HepG2 (cell line): ENCODE measurements around the gene ARHGAP26. TPM values are rescaled to one million over a fixed set of nuclear protein-coding genes. Genes with fewer than 3 reads are reported as not detected.

ENCODE experiments used
- ATAC-seq: fragments of 200-7000 bp; cut with Tn5 transposase; 3 replicates; pipeline ENCODE4 v1.9.1; 2020; ENCODE audit warnings: mild to moderate bottlenecking, moderate library complexity
- BruUV-seq: library from RNA; stranded (reverse); fragments of 400-500 nt; replicated peaks from 2 replicates; lab custom pipeline; 2021; lab: Mats Ljungman, UMichigan
- CTCF ChIA-PET: fragments of 300-600 bp; formaldehyde crosslinking; extraction: SDS; loops from one replicate; lab custom pipeline; 2021; ENCODE audit warnings: low total read pairs, inconsistent platforms, low intra/inter-chr PET ratio; lab: Yijun Ruan, JAX
- POLR2A ChIA-PET: fragments of 350-600 bp; sonication (Branson Sonifier 250); formaldehyde crosslinking; loops from one replicate; lab custom pipeline; 2020; ENCODE audit warnings: antibody characterized with exemption, inconsistent platforms; lab: Yijun Ruan, JAX
- DNase-seq: peaks from one replicate; pipeline ENCODE4 v3.0.0-alpha.2; 2015; ENCODE audit warnings: low spot score
- FAIRE-seq: peaks from 3 replicates; lab custom pipeline; 2011; peaks lifted over from hg19 to GRCh38; lab: Jason Lieb, UNC
- H2AFZ ChIP-seq: one replicate; pipeline ENCODE4 v1.6.1; 2011; ENCODE audit warnings: low read length, inconsistent platforms
- H3K27ac ChIP-seq: fragments of 300-600 bp; 3 replicates; pipeline ENCODE4 v1.8.0; 2011; ENCODE audit warnings: mixed run types, mild to moderate bottlenecking, mixed read lengths, low read length, inconsistent platforms; ENCODE audit not compliant: insufficient read depth; ENCODE audit errors: extremely low read length
- H3K27me3 ChIP-seq, 2 experiments: fragments of 200-600 bp in 1 of 2; 2 replicates in 1 of 2; 3 replicates in 1 of 2; pipeline versions ENCODE4 v1.6.0 to v1.8.0; 2011; ENCODE audit warnings: low read length in 2 of 2, mild to moderate bottlenecking in 2 of 2, moderate library complexity in 2 of 2, inconsistent platforms in 1 of 2; ENCODE audit not compliant: insufficient read depth in 2 of 2, control insufficient read depth in 1 of 2
- H3K36me3 ChIP-seq, 2 experiments: fragments of 200-600 bp in 1 of 2; replicated peaks in 1 of 2; 2 replicates in 1 of 2; 3 replicates in 1 of 2; pipeline versions ENCODE4 v1.5.1 to v1.8.0; 2011; ENCODE audit warnings: low read length in 2 of 2, inconsistent platforms in 1 of 2; ENCODE audit not compliant: insufficient read depth in 2 of 2, control insufficient read depth in 1 of 2
- H3K4me1 ChIP-seq: 2 replicates; pipeline ENCODE4 v1.5.1; 2012; ENCODE audit warnings: low read length, inconsistent platforms; ENCODE audit not compliant: insufficient read depth
- H3K4me2 ChIP-seq: 2 replicates; pipeline ENCODE4 v1.6.0; 2011; ENCODE audit warnings: low read depth, low read length, inconsistent platforms
- H3K4me3 ChIP-seq, 3 experiments: fragments of 200-600 bp in 1 of 3; sonication (generic), shearing (Covaris generic) in 1 of 3; replicated peaks in 1 of 3; 2 replicates each; pipeline ENCODE4 v1.5.1; 2011 to 2016; ENCODE audit warnings: low read length in 3 of 3, inconsistent platforms in 2 of 3, low read depth in 2 of 3, mild to moderate bottlenecking in 2 of 3, control low read depth in 1 of 3, mixed read lengths in 1 of 3; ENCODE audit not compliant: insufficient read depth in 1 of 3
- H3K79me2 ChIP-seq: one replicate; pipeline ENCODE4 v1.6.1; 2011; ENCODE audit warnings: low read length, inconsistent platforms; ENCODE audit not compliant: insufficient read depth
- H3K9ac ChIP-seq: 2 replicates; pipeline ENCODE4 v1.6.0; 2011; ENCODE audit warnings: mild to moderate bottlenecking, low read depth, low read length, inconsistent platforms; ENCODE audit not compliant: insufficient read depth
- H3K9me3 ChIP-seq: 2 replicates; pipeline ENCODE4 v1.5.1; 2012; ENCODE audit warnings: mild to moderate bottlenecking, low read length
- H4K20me1 ChIP-seq: 2 replicates; pipeline ENCODE4 v1.6.0; 2011; ENCODE audit warnings: inconsistent platforms, mild to moderate bottlenecking, low read length, moderate library complexity; ENCODE audit not compliant: insufficient read depth
- FOXA1 ChIP-seq, 2 experiments: fragments of 450-650 bp in 1 of 2; sonication (generic) in 1 of 2; formaldehyde crosslinking in 1 of 2; IDR thresholded peaks; 2 replicates each; pipeline versions ENCODE4 v1.4.0 to v1.6.1; 2016 to 2020; ENCODE audit warnings: missing genetic modification reagents in 1 of 2
- GATAD1 ChIP-seq: IDR thresholded peaks from 2 replicates; pipeline ENCODE4 v1.6.1; 2016; ENCODE audit warnings: missing genetic modification reagents, missing compliant biosample characterization
- MED1 ChIP-seq: sonication (generic); formaldehyde crosslinking; IDR thresholded peaks from 2 replicates; pipeline ENCODE4 v1.4.0; 2020; ENCODE audit warnings: missing genetic modification reagents
- PITX1 ChIP-seq: sonication (generic); formaldehyde crosslinking; IDR thresholded peaks from 2 replicates; pipeline ENCODE4 v1.5.1; 2020; ENCODE audit warnings: mild to moderate bottlenecking, missing genetic modification reagents
- SP2 ChIP-seq: sonication (generic); formaldehyde crosslinking; IDR thresholded peaks from 2 replicates; pipeline ENCODE4 v1.5.1; 2020; ENCODE audit warnings: mild to moderate bottlenecking, missing genetic modification reagents
- XRCC5 ChIP-seq: fragments of 200-400 bp; formaldehyde crosslinking; optimal IDR thresholded peaks from 2 replicates; pipeline ENCODE3; 2017; ENCODE audit warnings: mild to moderate bottlenecking, low read length
- ZNF12 ChIP-seq: sonication (generic); formaldehyde crosslinking; IDR thresholded peaks from 2 replicates; pipeline ENCODE4 v1.5.0; 2020; ENCODE audit warnings: missing genetic modification reagents
- ZNF614 ChIP-seq: IDR thresholded peaks from 2 replicates; pipeline ENCODE4 v1.6.1; 2018; ENCODE audit warnings: missing biosample characterization, missing genetic modification reagents, inconsistent platforms, borderline replicate concordance
- ZNF737 ChIP-seq: sonication (generic); formaldehyde crosslinking; IDR thresholded peaks from 2 replicates; pipeline ENCODE4 v1.5.0; 2020; ENCODE audit warnings: missing genetic modification reagents, mild to moderate bottlenecking, borderline replicate concordance
- WGBS: methylation state at CpG from one replicate; pipeline ENCODE4 v1.1.6; 2017; ENCODE audit warnings: low lambda C conversion rate; 5-methylcytosine and 5-hydroxymethylcytosine counted together
- in situ Hi-C: cut with HindIII; loops from 2 replicates; pipeline ENCODE4 v1.10.0; 2017; ENCODE audit warnings: low pct_unique_long_range_greater_than_20kb; ENCODE audit not compliant: extremely low pct_ligation_motif_present
- intact Hi-C: fragments of 100-400 bp; cut with micrococcal nuclease; formaldehyde crosslinking; loops from one replicate; pipeline ENCODE4 v1.10.0; 2022; ENCODE audit not compliant: unreplicated experiment
- polyA plus RNA-seq, 8 experiments: library from polyadenylated mRNA; depleted of rRNA in 3 of 8; stranded (reverse) in 7 of 8; unstranded in 1 of 8; fragments of >200 nt; fragmentation: Illumina TruSeq in 4 of 8; extraction: Trizol in 4 of 8; gene quantifications; 2 replicates each; pipeline versions ENCODE4 v1.2.1 to v1.2.3, GENCODE V29; 2011 to 2016; ENCODE audit warnings: low read depth in 4 of 8, missing spikeins in 1 of 8, mixed read lengths in 1 of 8; ENCODE audit not compliant: insufficient read depth in 1 of 8
- total RNA-seq, 5 experiments: library from RNA; depleted of rRNA; stranded (reverse); fragments of >200 nt; fragmentation: Illumina TruSeq; extraction: Trizol; gene quantifications; 2 replicates each; pipeline ENCODE4 v1.2.3, GENCODE V29; 2016; ENCODE audit warnings: low read depth in 1 of 5
- TF ChIP-seq, protein P1 (sequence below): sonication (generic); formaldehyde crosslinking; IDR thresholded peaks from 2 replicates; pipeline ENCODE4 v1.9.0; 2021; ENCODE audit warnings: missing genetic modification reagents, mild to moderate bottlenecking, borderline replicate concordance
- TF ChIP-seq, protein P2 (sequence below): sonication (generic); formaldehyde crosslinking; IDR thresholded peaks from 2 replicates; pipeline ENCODE4 v1.4.0; 2020; ENCODE audit warnings: missing genetic modification reagents

ARHGAP26 gene
- total and polyA plus RNA-seq, 2 of the 13 experiments (the other 11 are each of a cell fraction or from before 2014, with no cell fraction given), result 9.6 to 18.2 TPM

DNA sequence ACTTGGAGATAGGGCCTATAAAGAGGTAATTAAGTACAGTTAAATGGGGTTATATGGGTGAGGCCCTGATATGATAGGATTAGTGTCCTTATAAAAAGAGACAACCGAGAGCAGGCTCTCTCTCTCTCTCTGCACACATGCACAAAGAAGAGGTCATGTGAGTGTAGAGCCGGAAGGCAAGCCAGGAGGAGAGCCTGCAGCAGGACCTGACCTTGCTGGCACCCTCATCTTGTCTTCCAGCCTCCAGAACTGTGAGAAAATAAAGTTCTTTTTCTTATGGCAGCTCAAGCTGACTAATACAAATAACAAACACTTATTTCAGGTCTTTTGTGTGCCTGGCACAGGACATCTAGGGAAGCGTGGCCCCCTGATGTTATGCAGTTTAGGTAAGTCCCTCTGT is 62.1 kb downstream of the ARHGAP26 start:
- H3K4me1 ChIP-seq, result peaks cover 98% of the 10 kb centered on the region
- FAIRE-seq, result peak; percentile 18
- CTCF ChIA-PET, result no interaction called here

DNA sequence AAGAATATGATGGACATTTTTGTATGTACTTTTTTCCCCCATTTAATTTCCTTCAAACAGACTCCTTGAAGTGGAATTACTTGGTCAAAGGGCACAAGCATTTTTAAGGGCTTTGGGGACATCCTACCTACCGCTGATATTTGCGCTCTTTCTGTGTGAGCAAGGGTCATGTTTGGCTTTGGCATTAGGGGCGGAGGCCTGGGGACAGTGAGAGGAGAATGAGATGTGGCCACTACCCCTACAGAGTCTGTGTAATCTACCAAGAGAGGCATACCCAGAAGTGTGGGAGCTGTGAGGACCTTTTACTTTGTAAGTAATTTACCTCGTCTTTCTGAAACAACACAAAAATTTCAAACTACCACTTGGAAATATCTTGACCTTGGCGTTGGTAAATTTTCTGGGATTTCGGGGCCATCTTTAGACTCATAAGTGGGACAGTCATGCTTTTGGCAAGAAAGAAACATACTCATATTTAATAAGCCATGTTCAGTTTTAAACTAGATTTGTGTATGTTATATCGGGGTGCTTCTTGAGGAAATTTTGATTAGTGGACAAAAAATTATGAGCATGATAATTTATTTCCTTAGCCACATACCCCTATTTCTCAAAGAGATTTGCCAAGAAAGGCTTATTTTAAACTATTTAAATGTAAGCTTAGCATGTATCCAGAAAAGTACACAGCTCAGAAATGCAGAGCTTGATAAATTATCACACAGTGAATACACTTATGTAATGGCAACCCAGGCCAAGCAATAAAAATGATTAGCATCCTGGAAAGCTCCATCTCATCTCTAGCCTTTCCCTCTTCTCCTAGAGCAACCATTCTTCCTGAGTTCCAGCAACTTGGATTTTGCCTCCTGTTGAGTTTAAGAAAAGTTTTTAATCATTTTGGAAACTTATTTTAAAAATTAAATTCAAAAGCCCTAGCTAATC is 63.6 kb downstream of the ARHGAP26 start:
- Histone ChIP-seq H3K79me2 (peaks cover 40% of the 10 kb centered on the region), H3K9me3 (no peaks in the 10 kb centered on the region), H3K27me3 (no peaks in the 10 kb centered on the region), H3K27ac (peak overlapping the region; percentile 77), H3K4me2 (peak overlapping the region; percentile 80), H3K4me1 (peaks cover 99% of the 10 kb centered on the region), H4K20me1 (no peaks in the 10 kb centered on the region), H3K36me3 (no peaks in the 10 kb centered on the region), H2AFZ (no peak overlapping the region), H3K4me3 (peak overlapping the region; percentile 24 to 56 (median 51); a peak in 4 of 6 replicates), H3K9ac (peak overlapping the region; percentile 41)
- in situ Hi-C loops, result no loop called here
- BruUV-seq, result TSS peak; percentile 84
- ChIA-PET POLR2A (interaction anchor here (0.9 to 5.0 kb wide), 12 partner anchors 11 to 86 kb away, joined by 3 to 54 read pairs (median 4); partner anchors contain the start of gene ARHGAP26), CTCF (no interaction called here)
- intact Hi-C loops, result loop anchor here (2.0 to 5.0 kb wide), 3 partner anchors 13 to 63 kb away; partner anchors contain the start of gene ARHGAP26
- peak; percentile 91 for DNase-seq
- 0% methylated on average over 7 of the region's 7 CpGs for WGBS
- peak; percentile 96 for ATAC-seq
- peak; percentile 96 for FAIRE-seq
- TF ChIP-seq, protein P1, sequence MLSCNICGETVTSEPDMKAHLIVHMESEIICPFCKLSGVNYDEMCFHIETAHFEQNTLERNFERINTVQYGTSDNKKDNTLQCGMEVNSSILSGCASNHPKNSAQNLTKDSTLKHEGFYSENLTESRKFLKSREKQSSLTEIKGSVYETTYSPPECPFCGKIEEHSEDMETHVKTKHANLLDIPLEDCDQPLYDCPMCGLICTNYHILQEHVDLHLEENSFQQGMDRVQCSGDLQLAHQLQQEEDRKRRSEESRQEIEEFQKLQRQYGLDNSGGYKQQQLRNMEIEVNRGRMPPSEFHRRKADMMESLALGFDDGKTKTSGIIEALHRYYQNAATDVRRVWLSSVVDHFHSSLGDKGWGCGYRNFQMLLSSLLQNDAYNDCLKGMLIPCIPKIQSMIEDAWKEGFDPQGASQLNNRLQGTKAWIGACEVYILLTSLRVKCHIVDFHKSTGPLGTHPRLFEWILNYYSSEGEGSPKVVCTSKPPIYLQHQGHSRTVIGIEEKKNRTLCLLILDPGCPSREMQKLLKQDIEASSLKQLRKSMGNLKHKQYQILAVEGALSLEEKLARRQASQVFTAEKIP, result no peak
- TF ChIP-seq ZNF614 (CRISPR knock-in tag), result peak; percentile 33; the same call in 1 of the 2 replicates
- TF ChIP-seq PITX1 (CRISPR knock-in tag), result peak; percentile 93
- no peak for TF ChIP-seq SP2 (CRISPR knock-in tag)
- TF ChIP-seq GATAD1 (CRISPR knock-in tag), result no peak
- TF ChIP-seq, protein P2, sequence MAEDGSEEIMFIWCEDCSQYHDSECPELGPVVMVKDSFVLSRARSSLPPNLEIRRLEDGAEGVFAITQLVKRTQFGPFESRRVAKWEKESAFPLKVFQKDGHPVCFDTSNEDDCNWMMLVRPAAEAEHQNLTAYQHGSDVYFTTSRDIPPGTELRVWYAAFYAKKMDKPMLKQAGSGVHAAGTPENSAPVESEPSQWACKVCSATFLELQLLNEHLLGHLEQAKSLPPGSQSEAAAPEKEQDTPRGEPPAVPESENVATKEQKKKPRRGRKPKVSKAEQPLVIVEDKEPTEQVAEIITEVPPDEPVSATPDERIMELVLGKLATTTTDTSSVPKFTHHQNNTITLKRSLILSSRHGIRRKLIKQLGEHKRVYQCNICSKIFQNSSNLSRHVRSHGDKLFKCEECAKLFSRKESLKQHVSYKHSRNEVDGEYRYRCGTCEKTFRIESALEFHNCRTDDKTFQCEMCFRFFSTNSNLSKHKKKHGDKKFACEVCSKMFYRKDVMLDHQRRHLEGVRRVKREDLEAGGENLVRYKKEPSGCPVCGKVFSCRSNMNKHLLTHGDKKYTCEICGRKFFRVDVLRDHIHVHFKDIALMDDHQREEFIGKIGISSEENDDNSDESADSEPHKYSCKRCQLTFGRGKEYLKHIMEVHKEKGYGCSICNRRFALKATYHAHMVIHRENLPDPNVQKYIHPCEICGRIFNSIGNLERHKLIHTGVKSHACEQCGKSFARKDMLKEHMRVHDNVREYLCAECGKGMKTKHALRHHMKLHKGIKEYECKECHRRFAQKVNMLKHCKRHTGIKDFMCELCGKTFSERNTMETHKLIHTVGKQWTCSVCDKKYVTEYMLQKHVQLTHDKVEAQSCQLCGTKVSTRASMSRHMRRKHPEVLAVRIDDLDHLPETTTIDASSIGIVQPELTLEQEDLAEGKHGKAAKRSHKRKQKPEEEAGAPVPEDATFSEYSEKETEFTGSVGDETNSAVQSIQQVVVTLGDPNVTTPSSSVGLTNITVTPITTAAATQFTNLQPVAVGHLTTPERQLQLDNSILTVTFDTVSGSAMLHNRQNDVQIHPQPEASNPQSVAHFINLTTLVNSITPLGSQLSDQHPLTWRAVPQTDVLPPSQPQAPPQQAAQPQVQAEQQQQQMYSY (CRISPR knock-in tag), result no peak
- TF ChIP-seq FOXA1 (IDR thresholded peaks at IDR 0.05), result no peak
- TF ChIP-seq FOXA1 (CRISPR knock-in tag; IDR thresholded peaks at IDR 0.05), result peak; percentile 91
- peak; percentile 75 for TF ChIP-seq XRCC5
- peak; percentile 78 for TF ChIP-seq MED1

More for the DNA sequence above, 62.1 kb downstream of the ARHGAP26 start:
- no peak for DNase-seq
- WGBS, result 73% methylated on average over 3 of the region's 3 CpGs
- Histone ChIP-seq H3K9me3 (no peaks in the 10 kb centered on the region), H2AFZ (no peak overlapping the region), H3K79me2 (peaks cover 35% of the 10 kb centered on the region), H3K4me2 (no peak overlapping the region), H3K36me3 (no peaks in the 10 kb centered on the region), H3K9ac (no peak overlapping the region), H3K27me3 (no peaks in the 10 kb centered on the region), H3K27ac (peak overlapping the region; percentile 9), H4K20me1 (no peaks in the 10 kb centered on the region), H3K4me3 (no peak overlapping the region)
- BruUV-seq, result no TSS peak
- in situ Hi-C loops, result no loop called here
- intact Hi-C loops, result loop anchor here (5.0 kb wide), 1 partner anchor 35 kb away; no protein-coding TSS in a partner anchor
- TF ChIP-seq ZNF12 (CRISPR knock-in tag) (peak; percentile 81), ZNF737 (CRISPR knock-in tag) (no peak)
- ATAC-seq, result no peak
- POLR2A ChIA-PET, result interaction anchor here (0.7 to 5.0 kb wide), 3 partner anchors 10 to 62 kb away, joined by 3 to 54 read pairs (median 3); partner anchors contain the start of gene ARHGAP26
